ENCODE data around the gene TMEM72.

GRCh38 chr10:44944354-44944753 is 33.2 kb downstream of the TMEM72 start:
- TF ChIP-seq CTCF (IDR thresholded peaks at IDR 0.05; ENCODE audit: poor library complexity): no peak
- no peak for TF ChIP-seq EZH2 (IDR thresholded peaks at IDR 0.05; ENCODE audit: borderline replicate concordance)

All from hepatocyte (in vitro differentiated cells).